GM21360 (cell line): Measurements from ENCODE around the gene RAB3GAP2.
"Not testable (repeated sequence)": the region's sequence is repeated elsewhere in the genome, so short reads cannot be mapped to it uniquely, and the experiment has no call there.

Source experiments
- ATAC-seq: cut with Tn5 transposase; IDR thresholded peaks from one replicate; pipeline ENCODE4 v1.9.1; 2021; ENCODE audit warnings: mild to moderate bottlenecking, moderate library complexity; ENCODE audit not compliant: unreplicated experiment

RAB3GAP2 gene

GRCh38 chr1:220239966-220240365, 32.3 kb downstream of the RAB3GAP2 start:
- ATAC-seq = no peak

- no peak for ATAC-seq
Measured at GRCh38 chr1:220239213-220239612, 33.0 kb downstream of the RAB3GAP2 start.

GRCh38 chr1:220236278-220236677, 36.0 kb downstream of the RAB3GAP2 start:
- not testable (repeated sequence) for ATAC-seq

GRCh38 chr1:220235462-220235861, 36.8 kb downstream of the RAB3GAP2 start:
- ATAC-seq = no peak

- ATAC-seq = no peak
Measured at GRCh38 chr1:220233927-220234326, 38.3 kb downstream of the RAB3GAP2 start.

- ATAC-seq = no peak
Measured at GRCh38 chr1:220229771-220230170, 42.5 kb downstream of the RAB3GAP2 start.

- no peak for ATAC-seq
Measured at GRCh38 chr1:220227393-220227792, 44.9 kb downstream of the RAB3GAP2 start.

- no peak for ATAC-seq
Measured at GRCh38 chr1:220226752-220227151, 45.5 kb downstream of the RAB3GAP2 start.

- ATAC-seq = no peak
Measured at GRCh38 chr1:220225957-220226356, 46.3 kb downstream of the RAB3GAP2 start.

- no peak for ATAC-seq
Measured at GRCh38 chr1:220224611-220225124, 47.6 kb downstream of the RAB3GAP2 start.

GRCh38 chr1:220224033-220224432, 48.2 kb downstream of the RAB3GAP2 start:
- ATAC-seq = no peak

- peak; percentile 38 for ATAC-seq
Measured at GRCh38 chr1:220222939-220223338, 49.3 kb downstream of the RAB3GAP2 start.

- ATAC-seq = no peak
Measured at GRCh38 chr1:220221670-220222069, 50.6 kb downstream of the RAB3GAP2 start.

GRCh38 chr1:220221269-220221668, 51.0 kb downstream of the RAB3GAP2 start:
- no peak for ATAC-seq

- peak; percentile 7 for ATAC-seq
Measured at GRCh38 chr1:220220699-220221040, 51.6 kb downstream of the RAB3GAP2 start.

- ATAC-seq = peak; percentile 41
Measured at GRCh38 chr1:220219865-220220698, 52.2 kb downstream of the RAB3GAP2 start.

GRCh38 chr1:220219136-220219442, 53.2 kb downstream of the RAB3GAP2 start:
- ATAC-seq = no peak

GRCh38 chr1:220218397-220219135, 53.7 kb downstream of the RAB3GAP2 start:
- ATAC-seq = peak; percentile 35

GRCh38 chr1:220217383-220217988, 54.8 kb downstream of the RAB3GAP2 start:
- no peak for ATAC-seq

GRCh38 chr1:220213382-220213983, 58.8 kb downstream of the RAB3GAP2 start:
- ATAC-seq = no peak

GRCh38 chr1:220207411-220207810, 64.8 kb downstream of the RAB3GAP2 start:
- no peak for ATAC-seq
